ENCODE results near the gene BRSK2. TPM values are rescaled to one million over a fixed set of nuclear protein-coding genes. Genes with fewer than 3 reads are reported as not detected.

BRSK2 gene
- polyA plus RNA-seq, 1 of the 3 experiments (the other 2 are of a cell fraction) = 0.64 TPM

GRCh38 chr11:1461826-1462697, 72.3 kb downstream of the BRSK2 start:
- H3K27me3 ChIP-seq (ENCODE audit: insufficient read depth) = no peaks in the 10 kb centered on the region
- no peak overlapping the region for H3K9ac ChIP-seq
- H3K27ac ChIP-seq (ENCODE audit: low read depth in 2 of 2, low read length in 1 of 2) = no peak overlapping the region
- H2AFZ ChIP-seq (ENCODE audit: low read depth) = no peak overlapping the region
- CTCF ChIA-PET = interaction anchor here (0.7 to 1.7 kb wide), 4 partner anchors 13 to 136 kb away, joined by 3 to 5 read pairs (median 3); no protein-coding TSS in a partner anchor
- WGBS (ENCODE audit: low lambda C conversion rate) = 91% methylated on average over 33 of the region's 46 CpGs
- no peaks in the 10 kb centered on the region for H4K20me1 ChIP-seq (ENCODE audit: insufficient read depth)
- H3K4me3 ChIP-seq (ENCODE audit: low read depth in 2 of 2, low read length in 1 of 2) = no peak overlapping the region
- DNase-seq = no peak
- no peaks in the 10 kb centered on the region for H3K9me3 ChIP-seq
- H3K79me2 ChIP-seq (ENCODE audit: insufficient read depth) = no peaks in the 10 kb centered on the region
- TF ChIP-seq PBX3 (IDR thresholded peaks at IDR 0.05) (no peak), CHD2 (IDR thresholded peaks at IDR 0.05; ENCODE audit: low read length, partially characterized antibody) (no peak), ZBTB33 (IDR thresholded peaks at IDR 0.05; ENCODE audit: borderline replicate concordance, low read depth) (no peak), CTCF (IDR thresholded peaks at IDR 0.05) (no peak), NFIC (IDR thresholded peaks at IDR 0.05; ENCODE audit: borderline replicate concordance) (no peak), YY1 (IDR thresholded peaks at IDR 0.05; ENCODE audit: low read depth) (no peak), MEF2A (IDR thresholded peaks at IDR 0.05; ENCODE audit: borderline replicate concordance, low read depth) (no peak), GATA2 (CRISPR knock-in tag; IDR thresholded peaks at IDR 0.05) (no peak), TAF1 (IDR thresholded peaks at IDR 0.05; ENCODE audit: borderline replicate concordance, low read depth, low read length) (no peak), TEAD4 (IDR thresholded peaks at IDR 0.05; ENCODE audit: borderline replicate concordance, insufficient read depth) (no peak), FOSL2 (IDR thresholded peaks at IDR 0.05; ENCODE audit: borderline replicate concordance, low read depth) (no peak)
- peaks cover 0 to 10% of the 10 kb centered on the region in 2 experiments; a peak in 1 of 4 replicates for H3K4me1 ChIP-seq (ENCODE audit: control insufficient read depth in 1 of 2, insufficient read depth in 2 of 2, low read depth in 1 of 2, low read length in 1 of 2)
- H3K36me3 ChIP-seq (replicated peaks in 1 of 2; ENCODE audit: control insufficient read depth in 1 of 2, insufficient read depth in 2 of 2, low read length in 1 of 2) = no peaks in the 10 kb centered on the region
- no peaks in the 10 kb centered on the region for H3F3A ChIP-seq (replicated peaks; ENCODE audit: insufficient read depth)
- POLR2A ChIA-PET = no interaction called here
- H3K9me2 ChIP-seq = no peaks in the 10 kb centered on the region
- H3K4me2 ChIP-seq = no peak overlapping the region
